ENCODE measurements around the gene DEFB113. TPM values are rescaled to one million over a fixed set of nuclear protein-coding genes. Genes with fewer than 3 reads are reported as not detected.

Gene DEFB113
- total RNA-seq: not detected

- no peaks in the 10 kb centered on the region for H3K27me3 ChIP-seq
- WGBS, 2 donors: 29 to 41% methylated on average over 2 of the region's 2 CpGs
- TF ChIP-seq CTCF (IDR thresholded peaks at IDR 0.05): no peak
- no peaks in the 10 kb centered on the region for H3K4me1 ChIP-seq
- H3K4me3 ChIP-seq: no peak within 1 kb of the TSS
- intact Hi-C loops (cut with DNase I): no loop called here
- no peaks in the 10 kb centered on the region for H3K36me3 ChIP-seq
- no peak within 1 kb of the TSS for H3K27ac ChIP-seq
- H3K9me3 ChIP-seq: no peaks in the 10 kb centered on the region
- DNase-seq: no peak
Measured at GRCh38 chr6:49969605-49970004, at the start of gene DEFB113. TSS of gene DEFB113 (minus strand) at chr6:49969625. CDS start at chr6:49969625, 0 bp downstream.

- Histone ChIP-seq H3K36me3 (no peaks in the 10 kb centered on the region), H3K4me1 (no peaks in the 10 kb centered on the region), H3K4me3 (no peak overlapping the region), H3K9me3 (no peaks in the 10 kb centered on the region), H3K27me3 (no peaks in the 10 kb centered on the region), H3K27ac (no peak overlapping the region)
- no peak for TF ChIP-seq POLR2A (IDR thresholded peaks at IDR 0.05)
- TF ChIP-seq CTCF (IDR thresholded peaks at IDR 0.05): no peak
- intact Hi-C loops (cut with DNase I): no loop called here
- DNase-seq: no peak
- 36 to 51% methylated on average over 3 of the region's 3 CpGs for WGBS, 2 donors
Measured at GRCh38 chr6:50007819-50008218, 38.4 kb upstream of the DEFB113 start.

GRCh38 chr6:50003139-50003538 lies 33.7 kb upstream of the DEFB113 start:
- no peaks in the 10 kb centered on the region for H3K9me3 ChIP-seq
- H3K4me1 ChIP-seq: no peaks in the 10 kb centered on the region
- H3K36me3 ChIP-seq: no peaks in the 10 kb centered on the region
- H3K27me3 ChIP-seq: no peaks in the 10 kb centered on the region
- intact Hi-C loops (cut with DNase I): no loop called here
- H3K27ac ChIP-seq: no peak overlapping the region
- 39 to 57% methylated on average over 3 of the region's 3 CpGs for WGBS, 2 donors
- no peak overlapping the region for H3K4me3 ChIP-seq
- DNase-seq: no peak
- TF ChIP-seq CTCF (IDR thresholded peaks at IDR 0.05) (no peak), POLR2A (IDR thresholded peaks at IDR 0.05) (no peak)

- DNase-seq: no peak
- no peaks in the 10 kb centered on the region for H3K9me3 ChIP-seq
- H3K4me1 ChIP-seq: no peaks in the 10 kb centered on the region
- H3K4me3 ChIP-seq: no peak overlapping the region
- TF ChIP-seq POLR2A (IDR thresholded peaks at IDR 0.05): no peak
- TF ChIP-seq CTCF (IDR thresholded peaks at IDR 0.05): no peak
- no peak overlapping the region for H3K27ac ChIP-seq
- H3K36me3 ChIP-seq: no peaks in the 10 kb centered on the region
- intact Hi-C loops (cut with DNase I): no loop called here
- no peaks in the 10 kb centered on the region for H3K27me3 ChIP-seq
Measured at GRCh38 chr6:49995278-49995677, 25.9 kb upstream of the DEFB113 start.

- no peak for TF ChIP-seq CTCF (IDR thresholded peaks at IDR 0.05)
- TF ChIP-seq POLR2A (IDR thresholded peaks at IDR 0.05): no peak
- no peaks in the 10 kb centered on the region for H3K27me3 ChIP-seq
- 40 to 82% methylated on average over 1 to 2 of the region's 2 CpGs for WGBS, 2 donors
- no peaks in the 10 kb centered on the region for H3K4me1 ChIP-seq
- DNase-seq: no peak
- no peak overlapping the region for H3K4me3 ChIP-seq
- no peak overlapping the region for H3K27ac ChIP-seq
- intact Hi-C loops (cut with DNase I): no loop called here
- no peaks in the 10 kb centered on the region for H3K9me3 ChIP-seq
- no peaks in the 10 kb centered on the region for H3K36me3 ChIP-seq
Measured at GRCh38 chr6:49988900-49989299, 19.5 kb upstream of the DEFB113 start.

Data from esophagus squamous epithelium (tissue), 5 donors.